Prostate gland (tissue), 2 donors: ENCODE results near the gene HOATZ.

ENCODE experiments used
- CTCF ChIP-seq, 4 experiments: fragments of 200-600 bp in 2 of 4; fragments of 450-650 bp in 2 of 4; sonication (generic) in 2 of 4; IDR thresholded peaks; 1 replicate in 3 of 4; 2 replicates in 1 of 4; pipeline ENCODE4 v1.5.1; 2016 to 2019; ENCODE audit warnings: antibody characterized with exemption in 4 of 4, mild to moderate bottlenecking in 2 of 4, moderate library complexity in 2 of 4
- POLR2A ChIP-seq: fragments of 450-650 bp; IDR thresholded peaks from one replicate; pipeline ENCODE4 v1.6.1; 2016; ENCODE audit warnings: antibody characterized with exemption, mild to moderate bottlenecking

- no peak for TF ChIP-seq CTCF (IDR thresholded peaks at IDR 0.05)
- no peak for TF ChIP-seq POLR2A
Observed at GRCh38 chr11:111532365-111532709, 17.8 kb downstream of the HOATZ start.
